Measurements from ENCODE around the gene DLK2. TPM values are rescaled to one million over a fixed set of nuclear protein-coding genes. Genes with fewer than 3 reads are reported as not detected.
A peak's percentile ranks its signal among the peaks of the same experiment; 100 is the strongest.

The DLK2 gene
- total and polyA plus RNA-seq, 8 donors: 0.22 to 1.1 (median 0.31) TPM; not detected in 2

- no peak for TF ChIP-seq CTCF (IDR thresholded peaks at IDR 0.05)
- peaks cover 0 to 3% (median 0%) of the 10 kb centered on the region in 3 donors for H3K36me3 ChIP-seq
- H3K4me3 ChIP-seq: no peak overlapping the region
- WGBS, 2 donors: 90 to 94% methylated on average over 3 of the region's 3 CpGs
- no peaks in the 10 kb centered on the region for H3K27me3 ChIP-seq
- H3K9me3 ChIP-seq: no peaks in the 10 kb centered on the region
- no peaks in the 10 kb centered on the region for H3K4me1 ChIP-seq
- FAIRE-seq (no peak), DNase-seq (no peak), ATAC-seq (peak in 1 of 4 donors; percentile 17)
- intact Hi-C loops (cut with DNase I): no loop called here
- no peak overlapping the region for H3K27ac ChIP-seq
Observed at GRCh38 chr6:43492673-43493072, 37.3 kb upstream of the DLK2 start.

- DNase-seq: peak in 1 of 6 donors; percentile 75
- Histone ChIP-seq H3K36me3 (no peaks in the 10 kb centered on the region), H3K4me3 (no peak overlapping the region), H3K9me3 (no peaks in the 10 kb centered on the region), H3K27me3 (no peaks in the 10 kb centered on the region), H3K27ac (no peak overlapping the region), H3K4me1 (no peaks in the 10 kb centered on the region)
- FAIRE-seq: no peak
- TF ChIP-seq CTCF (IDR thresholded peaks at IDR 0.05): no peak
- peak; percentile 20 to 68 (median 53) for ATAC-seq
- WGBS, 2 donors: 58 to 59% methylated on average over 10 of the region's 10 CpGs
- intact Hi-C loops (cut with DNase I): no loop called here
Observed at GRCh38 chr6:43491750-43492661, 36.7 kb upstream of the DLK2 start.

GRCh38 chr6:43490523-43490939 is 35.2 kb upstream of the DLK2 start:
- 83 to 87% methylated on average over 6 of the region's 6 CpGs for WGBS, 2 donors
- Histone ChIP-seq H3K27ac (no peak overlapping the region), H3K9me3 (no peaks in the 10 kb centered on the region), H3K36me3 (no peaks in the 10 kb centered on the region), H3K4me1 (no peaks in the 10 kb centered on the region), H3K4me3 (no peak overlapping the region), H3K27me3 (no peaks in the 10 kb centered on the region)
- no peak for TF ChIP-seq CTCF (IDR thresholded peaks at IDR 0.05)
- no peak for ATAC-seq
- no peak for DNase-seq
- intact Hi-C loops (cut with DNase I): no loop called here
- no peak for FAIRE-seq

GRCh38 chr6:43489277-43490072 is 34.1 kb upstream of the DLK2 start:
- Histone ChIP-seq H3K36me3 (no peaks in the 10 kb centered on the region), H3K9me3 (no peaks in the 10 kb centered on the region), H3K27ac (no peak overlapping the region), H3K27me3 (no peaks in the 10 kb centered on the region), H3K4me3 (no peak overlapping the region), H3K4me1 (no peaks in the 10 kb centered on the region)
- no peak for DNase-seq
- 82 to 88% methylated on average over 12 of the region's 12 CpGs for WGBS, 2 donors
- no peak for TF ChIP-seq CTCF (IDR thresholded peaks at IDR 0.05)
- ATAC-seq: no peak
- intact Hi-C loops (cut with DNase I): no loop called here
- no peak for FAIRE-seq

Data from pancreas (tissue), 10 donors.